Epithelial cell of esophagus (primary cell): Measurements from ENCODE around the gene ERG.

Experiments
- DNase-seq: peaks from one replicate; pipeline ENCODE4 v3.0.0; 2010; ENCODE audit warnings: low read depth
- H3K4me3 ChIP-seq: 2 replicates; pipeline ENCODE4 v1.5.1; 2011; ENCODE audit warnings: mild to moderate bottlenecking, low read length, control low read depth
- CTCF ChIP-seq: IDR thresholded peaks from 2 replicates; pipeline ENCODE4 v1.5.1; 2011; ENCODE audit warnings: low read depth, mild to moderate bottlenecking, low read length, control low read depth, inconsistent platforms; ENCODE audit not compliant: insufficient read depth; ENCODE audit errors: missing control alignments

Gene ERG

GRCh38 chr21:38470755-38471154, 27.5 kb downstream of the ERG start:
- DNase-seq: peak; percentile 77
- TF ChIP-seq CTCF: no peak
- H3K4me3 ChIP-seq: no peak overlapping the region

GRCh38 chr21:38469642-38470041, 28.6 kb downstream of the ERG start:
- DNase-seq: no peak
- TF ChIP-seq CTCF: no peak
- H3K4me3 ChIP-seq: no peak overlapping the region

- DNase-seq: peak; percentile 86
- no peak for TF ChIP-seq CTCF
- no peak overlapping the region for H3K4me3 ChIP-seq
These were observed 29.3 kb downstream of the ERG start for GRCh38 chr21:38468989-38469388.

- TF ChIP-seq CTCF: no peak
- DNase-seq: peak; percentile 19
- H3K4me3 ChIP-seq: no peak overlapping the region
These were observed 30.4 kb downstream of the ERG start for GRCh38 chr21:38467911-38468310.

DNA sequence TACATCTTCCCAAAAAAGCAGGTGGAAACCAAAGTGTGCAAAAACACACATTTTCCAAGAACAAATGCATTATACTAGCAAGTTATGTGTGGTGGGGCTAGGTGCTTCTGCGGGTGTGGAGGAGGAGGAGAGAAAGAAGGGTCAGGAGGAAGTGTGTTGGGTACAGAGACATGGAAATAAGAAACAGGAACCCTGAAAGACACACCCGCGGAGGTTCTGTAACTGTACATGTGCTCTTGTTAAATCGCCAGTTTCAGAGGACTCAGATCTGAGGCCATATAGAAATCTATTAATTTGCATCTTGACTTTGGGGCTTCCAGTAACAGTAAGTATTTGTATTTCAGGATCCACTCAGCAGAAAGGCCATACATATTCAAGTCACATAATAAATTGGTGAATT, 30.9 kb downstream of the ERG start:
- no peak for TF ChIP-seq CTCF
- no peak for DNase-seq
- H3K4me3 ChIP-seq: no peak overlapping the region

- peak; percentile 94 for DNase-seq
- peak overlapping the region; percentile 20 for H3K4me3 ChIP-seq
- TF ChIP-seq CTCF: no peak
These were observed 38.0 kb downstream of the ERG start for GRCh38 chr21:38460171-38460742.

DNA sequence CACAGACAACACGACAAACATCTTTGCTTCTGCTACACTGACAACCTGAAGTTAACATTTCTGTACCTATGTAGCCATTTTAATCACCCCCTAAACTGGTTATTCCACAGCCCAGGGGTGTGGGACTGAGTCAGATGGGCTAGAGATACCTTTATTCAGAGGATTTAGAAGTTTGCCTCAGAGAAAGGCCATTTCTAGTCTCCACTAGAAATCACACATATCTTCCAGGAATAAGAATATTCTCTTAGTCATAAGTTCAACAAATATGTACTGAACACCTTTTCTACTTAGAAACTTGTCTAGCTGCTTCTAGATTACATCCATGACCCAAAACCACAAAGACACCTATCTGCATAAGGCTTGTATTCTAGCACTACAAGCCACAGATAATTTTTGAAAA, 38.8 kb downstream of the ERG start:
- H3K4me3 ChIP-seq: no peak overlapping the region
- peak; percentile 87 for DNase-seq
- no peak for TF ChIP-seq CTCF
